Left hindlimb (tissue), 1 donor: Measurements from ENCODE around the gene FMO1.

ENCODE experiments used
- DNase-seq: peaks from one replicate; pipeline ENCODE4 v3.0.0-alpha.2; 2018

Gene FMO1

DNA sequence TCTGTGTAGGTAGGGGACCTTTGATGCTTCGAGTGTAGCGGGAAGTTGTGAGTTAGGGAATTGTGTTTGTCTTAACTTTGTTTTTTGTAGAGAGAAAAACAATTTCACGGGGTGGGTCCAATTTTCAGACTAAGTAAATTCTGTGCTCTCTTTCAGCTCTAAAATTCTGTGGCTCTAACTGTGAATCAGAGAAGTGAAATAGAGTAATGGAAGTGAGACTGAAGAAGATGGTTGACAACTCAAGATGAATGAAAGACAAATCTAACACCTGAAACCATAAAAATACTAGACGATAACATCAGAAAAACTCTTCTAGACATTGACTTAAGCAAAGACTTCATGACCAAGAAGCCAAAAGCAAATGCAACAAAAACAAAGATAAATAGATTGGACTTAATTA is 4.4 kb upstream of the FMO1 start:
- no peak for DNase-seq

DNA sequence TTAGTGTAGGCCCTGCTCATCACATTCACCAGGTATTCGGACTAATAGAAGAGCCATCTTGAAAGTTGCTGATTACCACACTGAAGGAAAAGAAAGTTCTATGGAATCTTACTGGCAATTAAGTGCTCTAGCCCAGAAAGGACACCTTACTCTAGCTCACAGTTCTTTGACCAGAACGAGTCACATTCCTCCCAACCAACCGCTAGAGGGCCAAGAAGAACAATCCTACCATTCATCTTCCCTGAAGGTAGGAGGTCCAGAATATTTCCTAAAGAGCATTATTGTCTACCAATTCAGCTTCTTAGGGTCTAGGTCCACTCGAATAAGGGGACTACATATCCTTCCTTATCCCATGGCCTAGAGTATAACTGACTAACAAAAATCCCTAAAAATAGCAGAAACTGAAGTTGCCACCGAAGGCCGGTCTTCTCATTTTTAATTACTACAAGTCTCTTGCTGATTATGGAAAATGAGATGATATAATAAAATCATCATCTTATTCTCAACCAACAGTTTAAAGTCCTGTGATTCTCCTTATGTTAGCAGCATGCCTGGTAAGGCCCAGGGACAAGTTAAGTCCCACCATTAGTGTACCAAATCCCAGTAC is 2.7 kb upstream of the FMO1 start:
- no peak for DNase-seq

DNA sequence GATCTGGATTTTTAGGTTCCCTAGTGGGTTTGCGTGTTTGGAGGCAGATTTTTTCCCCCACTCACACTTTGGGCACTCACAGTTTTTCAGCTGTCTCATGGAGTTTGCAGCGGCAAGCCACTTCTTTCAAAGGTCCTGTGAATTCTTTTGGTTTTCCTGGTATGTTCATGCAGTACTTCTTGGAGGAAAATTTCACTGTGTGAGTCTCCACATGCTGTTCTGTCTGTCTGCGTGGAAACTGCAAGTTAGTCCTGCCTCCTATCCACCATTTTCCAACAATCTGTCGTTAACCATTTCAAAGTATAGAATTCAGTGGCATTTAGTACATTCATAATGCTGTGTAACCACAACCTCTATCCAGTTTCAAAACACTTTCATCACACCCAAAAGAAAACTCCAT is 793 bp upstream of the FMO1 start:
- no peak for DNase-seq

DNA sequence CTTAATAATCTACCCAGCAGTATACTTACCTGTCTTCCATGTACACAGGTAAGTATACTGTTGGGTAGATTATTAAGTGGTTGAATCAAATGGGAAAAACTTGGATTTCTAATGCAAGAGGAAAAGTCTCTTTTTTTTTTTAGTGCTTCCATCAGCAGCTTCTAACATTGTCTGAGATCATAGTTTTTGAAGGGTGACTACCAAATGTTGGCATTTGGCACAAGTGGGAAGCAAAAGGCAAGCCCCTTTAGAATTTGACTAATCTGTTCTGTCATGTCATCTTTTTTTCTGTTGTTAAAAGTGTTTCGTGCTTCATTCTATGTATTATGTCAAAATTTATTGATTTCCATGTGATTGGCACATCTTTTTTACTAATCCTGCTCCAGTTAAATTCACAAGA is 547 bp downstream of the FMO1 start:
- no peak for DNase-seq

DNA sequence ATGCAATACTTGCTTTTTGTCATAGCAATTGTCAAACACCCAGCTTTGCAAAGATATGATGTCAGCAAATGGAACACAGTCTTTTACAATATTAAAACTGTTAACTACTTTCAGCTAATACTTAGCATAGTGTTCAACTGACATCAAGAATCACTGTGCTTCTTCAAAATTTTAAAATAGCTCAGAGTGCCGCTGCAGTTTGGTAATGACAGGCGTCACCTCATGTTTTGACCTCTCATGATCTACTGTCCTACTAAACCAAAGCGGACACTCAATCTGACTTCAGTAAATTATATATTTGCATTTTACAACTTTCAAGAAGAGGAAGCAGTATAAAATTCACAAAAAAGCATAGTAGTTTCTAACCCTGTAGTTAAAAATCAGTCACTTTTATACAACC is 2.0 kb downstream of the FMO1 start:
- DNase-seq: no peak

DNA sequence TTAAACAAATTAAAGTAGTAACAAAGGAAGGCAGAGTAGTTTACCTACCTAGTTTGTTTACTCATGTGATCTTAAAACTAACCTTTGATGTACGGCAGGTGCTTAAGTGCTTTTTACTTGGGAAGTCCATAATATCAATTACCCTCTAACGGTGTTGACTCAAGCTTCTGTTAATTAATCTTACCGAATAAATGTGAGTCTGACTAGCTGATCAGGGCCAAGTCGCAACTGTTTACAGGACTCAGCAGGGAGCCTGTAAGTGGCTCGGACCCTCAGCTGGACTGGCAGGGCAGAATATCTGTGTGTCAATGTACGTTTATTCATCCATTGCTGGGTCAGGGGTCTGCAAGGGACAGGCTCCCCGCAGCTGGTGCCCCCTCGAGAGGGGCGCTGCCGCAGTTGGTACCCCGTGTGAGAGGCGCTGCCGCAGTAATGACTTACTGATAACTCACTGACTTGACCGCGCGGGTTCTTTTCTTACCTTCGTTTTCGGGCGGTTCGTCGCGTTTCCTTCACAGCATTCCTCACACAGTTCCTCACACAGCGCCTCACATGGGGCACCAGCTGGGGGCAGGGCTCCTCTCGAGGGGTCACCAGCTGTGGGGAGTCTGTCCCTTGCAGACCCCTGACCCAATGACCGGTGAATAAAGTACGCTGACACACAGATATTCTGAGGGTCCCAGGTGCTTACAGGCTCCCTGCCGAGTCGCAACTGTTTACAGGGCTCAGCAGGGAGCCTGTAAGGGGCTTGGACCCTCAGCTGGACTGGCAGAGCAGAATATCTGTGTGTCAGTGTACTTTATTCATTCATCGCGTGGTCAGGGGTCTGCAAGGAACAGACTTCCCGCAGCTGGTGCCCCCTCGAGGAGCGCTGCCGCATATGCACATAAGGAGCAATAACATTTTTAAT is 3.0 kb downstream of the FMO1 start:
- peak; percentile 58 for DNase-seq

DNA sequence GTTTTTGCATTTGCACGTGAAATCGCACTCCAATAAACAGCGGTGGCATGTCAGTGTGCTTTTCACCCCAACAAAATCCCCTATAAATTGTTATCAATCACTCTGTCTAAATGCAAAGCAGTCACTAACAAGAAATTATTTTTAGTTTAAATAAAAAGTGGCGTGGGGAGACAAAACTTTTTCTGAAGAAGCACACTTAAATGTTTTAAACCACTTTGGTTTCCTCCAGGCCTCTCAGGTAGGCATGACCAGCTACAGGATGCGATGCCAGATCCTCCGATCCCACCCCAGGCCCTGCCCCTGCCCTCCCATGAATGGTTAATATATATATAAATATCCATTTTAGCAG is 3.6 kb downstream of the FMO1 start:
- DNase-seq: no peak

DNA sequence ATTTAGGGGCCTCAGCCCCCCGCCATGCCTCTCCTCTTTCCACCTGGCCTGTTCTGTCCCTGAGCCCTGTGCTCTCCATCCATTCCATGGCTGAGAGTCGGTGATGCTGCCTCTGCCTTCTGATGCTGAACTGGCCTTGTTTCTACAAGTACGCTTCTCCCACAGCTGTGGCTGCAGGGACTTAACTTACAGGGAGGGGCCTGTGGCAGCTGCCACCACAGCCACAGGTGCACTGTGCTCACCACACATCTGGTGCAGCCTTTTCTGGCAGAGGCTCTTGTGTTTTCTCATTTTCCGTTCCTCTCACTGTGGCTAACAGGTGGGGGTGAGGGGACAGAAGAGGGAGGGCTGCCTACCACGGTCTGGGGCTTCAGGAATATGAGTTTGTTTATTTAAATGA is 4.2 kb downstream of the FMO1 start:
- DNase-seq: peak; percentile 54

DNA sequence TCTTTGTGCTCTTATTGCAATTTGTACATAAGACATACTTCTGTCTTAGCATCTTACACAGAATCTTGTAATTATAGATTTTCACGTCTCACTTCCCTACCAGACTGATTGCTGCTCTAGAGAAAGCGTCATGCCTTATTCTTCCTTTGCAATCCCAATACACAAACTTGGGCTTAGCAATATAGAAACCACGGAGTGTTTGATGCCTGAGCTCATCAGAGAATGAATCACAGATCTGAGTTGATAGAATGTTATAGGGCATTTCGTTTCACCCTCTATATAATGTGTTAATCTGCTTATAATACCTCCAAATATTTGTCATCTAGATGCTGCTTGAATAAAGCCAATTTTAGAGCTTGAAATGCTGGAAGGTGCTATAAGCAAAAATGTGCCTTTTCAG is 6.6 kb downstream of the FMO1 start:
- no peak for DNase-seq

DNA sequence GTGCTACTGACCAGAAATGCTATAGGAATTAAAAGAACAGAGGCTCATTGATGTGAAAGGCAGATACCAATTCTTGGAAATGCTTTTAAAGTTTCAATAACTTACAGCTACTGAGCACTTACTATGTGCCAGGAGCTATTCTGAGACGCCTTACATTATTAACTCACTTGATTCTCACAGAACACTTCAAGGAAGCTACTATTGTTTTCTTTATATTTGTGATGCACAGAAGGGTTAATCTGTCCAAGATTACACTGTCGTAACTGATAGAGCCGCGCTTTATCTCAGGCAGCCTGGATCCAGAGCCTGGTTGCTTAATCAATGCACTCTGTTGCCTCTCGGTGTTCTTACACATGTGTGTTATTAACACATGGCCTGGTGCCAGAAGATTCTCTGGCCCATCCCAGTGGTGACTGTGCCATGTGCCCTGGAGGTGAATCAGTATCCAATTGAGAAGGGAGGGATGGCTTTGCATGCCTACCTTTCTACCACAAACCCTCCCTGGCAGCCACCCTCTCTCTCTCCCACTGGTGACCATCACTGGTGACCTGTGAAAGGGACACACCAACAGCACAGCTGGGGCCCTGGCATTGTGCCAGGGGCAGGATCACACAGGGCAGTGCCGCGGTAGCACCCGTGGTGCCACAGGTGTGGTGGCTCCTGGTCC is 8.8 kb downstream of the FMO1 start:
- no peak for DNase-seq

DNA sequence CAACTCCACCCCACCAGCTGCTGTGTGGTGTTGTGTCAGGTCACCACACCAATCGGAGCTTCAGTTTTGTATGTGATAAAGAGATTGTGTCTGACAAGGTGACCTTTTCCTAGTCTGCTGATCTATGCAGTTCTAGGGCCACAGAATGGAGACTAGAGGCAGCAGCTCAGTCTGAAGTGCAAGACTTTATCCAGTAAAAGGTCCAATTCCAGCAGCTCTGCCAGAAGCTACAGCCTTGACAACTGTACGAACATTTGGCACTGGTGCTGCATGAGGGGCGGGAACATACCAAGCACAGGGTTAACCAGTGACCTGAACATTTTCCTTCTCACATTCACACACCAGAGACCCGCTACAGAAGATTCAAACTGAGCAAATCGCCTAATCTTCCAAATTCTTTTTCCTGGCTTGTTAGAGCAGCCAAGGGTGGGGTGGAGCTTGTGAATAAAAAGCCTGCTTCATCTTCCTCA is 9.3 kb downstream of the FMO1 start:
- DNase-seq: peak; percentile 66

DNA sequence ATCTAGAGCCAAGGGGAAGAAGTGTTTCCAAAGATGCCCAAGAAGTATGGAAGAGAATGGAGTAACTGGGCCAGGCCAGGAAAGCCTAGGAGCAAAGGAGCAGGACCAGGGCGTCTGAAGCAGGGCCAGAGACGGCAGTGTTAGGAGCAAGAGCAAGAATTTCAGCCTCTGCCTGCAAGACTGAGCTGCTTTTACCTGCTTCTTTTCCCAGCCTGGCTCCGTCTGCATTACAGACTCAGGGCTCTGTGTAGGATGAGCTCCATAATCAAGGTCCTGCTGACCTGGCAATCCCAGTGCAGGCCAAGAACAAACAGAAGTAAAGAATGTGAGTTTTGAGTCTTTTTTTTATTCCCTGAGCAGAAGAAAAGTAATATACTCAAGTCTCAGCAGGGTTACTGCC is 10.1 kb downstream of the FMO1 start:
- no peak for DNase-seq

DNA sequence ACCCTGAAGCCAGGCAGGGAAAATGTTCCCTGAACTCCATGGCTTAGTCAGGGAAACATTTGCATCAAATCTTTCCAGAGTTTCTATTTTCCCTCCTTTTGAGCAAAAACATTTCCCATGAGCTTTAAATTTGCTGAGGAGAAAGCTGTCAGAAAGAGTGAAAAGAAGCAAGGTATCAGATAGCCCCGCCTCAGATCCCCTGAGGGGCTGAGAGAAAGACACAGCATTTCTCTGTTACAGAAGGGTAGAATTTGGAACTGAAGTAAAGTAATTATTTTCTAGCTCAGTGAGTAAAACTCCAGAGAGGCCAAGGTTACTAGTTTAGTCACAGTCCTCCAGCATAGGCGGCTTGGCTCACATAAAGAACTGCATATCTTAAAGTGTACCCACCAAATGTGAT is 10.6 kb downstream of the FMO1 start:
- DNase-seq: no peak

DNA sequence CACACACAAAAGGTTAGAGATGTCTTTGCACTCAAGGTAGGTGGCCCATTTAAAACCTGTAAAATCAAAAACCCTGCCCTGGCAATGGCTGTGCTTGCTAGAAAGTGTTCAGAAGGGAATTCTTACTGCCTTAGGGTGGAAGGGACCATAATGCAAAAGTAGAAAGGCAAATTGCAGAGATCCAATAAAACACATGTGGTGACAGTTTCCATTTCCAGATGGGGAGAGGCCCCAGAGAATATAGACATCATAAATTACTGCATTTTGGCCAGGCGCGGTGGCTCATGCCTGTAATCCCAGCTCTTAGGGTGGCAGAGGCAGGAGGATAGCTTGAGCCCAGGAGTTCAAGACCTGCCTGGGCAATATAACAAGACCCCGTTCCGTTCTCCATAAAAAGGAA is 13.0 kb downstream of the FMO1 start:
- DNase-seq: no peak

DNA sequence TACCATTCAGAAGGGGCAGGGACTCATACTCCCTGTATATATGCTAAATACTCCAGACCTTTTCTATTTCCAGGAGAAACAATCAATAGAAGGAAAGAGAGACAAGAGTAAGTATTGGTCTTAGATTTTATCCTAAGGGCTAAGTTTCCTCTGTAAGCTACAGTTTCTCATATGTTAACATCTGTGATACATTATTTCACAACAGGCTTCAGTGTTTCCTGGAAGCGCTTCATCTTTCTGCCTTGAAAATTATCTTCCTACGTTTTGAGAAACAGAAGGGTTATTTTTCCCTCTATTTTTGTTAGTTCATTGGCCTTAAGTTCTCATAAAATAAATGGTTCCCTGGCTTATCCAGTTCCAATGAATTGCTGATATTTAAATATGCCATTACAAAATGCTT is 15.6 kb downstream of the FMO1 start:
- DNase-seq: no peak

DNA sequence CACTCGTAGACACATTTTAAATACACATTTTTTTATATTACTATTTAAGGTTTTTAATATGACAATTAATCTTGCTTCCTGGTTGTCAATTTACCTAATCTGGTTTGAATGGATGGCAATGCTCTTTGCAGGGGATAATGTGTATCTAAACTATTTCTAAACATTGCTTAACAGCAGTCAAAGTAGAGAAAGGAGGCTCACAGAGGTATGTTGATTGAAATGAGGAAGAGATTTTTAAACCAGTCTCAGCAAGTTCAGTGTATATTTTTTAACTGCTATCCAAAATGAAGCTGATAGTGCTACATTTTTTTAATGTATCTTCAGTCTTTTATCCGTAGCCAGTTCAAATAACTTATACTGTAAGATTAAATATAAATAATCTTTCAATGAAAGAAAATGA is 17.4 kb downstream of the FMO1 start:
- no peak for DNase-seq

DNA sequence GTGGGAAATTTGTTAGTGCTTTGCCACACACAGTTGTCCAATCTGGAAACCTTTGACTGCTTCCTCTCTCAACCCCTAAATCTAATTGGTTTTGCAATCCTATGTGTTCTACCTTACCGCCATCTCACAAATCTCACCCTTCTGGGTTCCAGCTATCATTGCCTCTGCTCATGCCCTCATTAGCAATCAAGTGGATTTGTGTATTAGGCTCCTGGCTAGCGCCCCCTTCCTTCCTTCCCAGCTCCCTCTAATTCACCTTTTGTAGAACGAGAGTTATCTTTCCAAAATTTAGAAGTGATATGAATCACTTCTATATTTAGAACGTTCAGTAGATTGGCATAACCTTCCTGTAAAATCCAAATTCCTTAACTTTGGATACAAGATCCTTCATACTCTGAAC is 18.6 kb downstream of the FMO1 start:
- DNase-seq: no peak

DNA sequence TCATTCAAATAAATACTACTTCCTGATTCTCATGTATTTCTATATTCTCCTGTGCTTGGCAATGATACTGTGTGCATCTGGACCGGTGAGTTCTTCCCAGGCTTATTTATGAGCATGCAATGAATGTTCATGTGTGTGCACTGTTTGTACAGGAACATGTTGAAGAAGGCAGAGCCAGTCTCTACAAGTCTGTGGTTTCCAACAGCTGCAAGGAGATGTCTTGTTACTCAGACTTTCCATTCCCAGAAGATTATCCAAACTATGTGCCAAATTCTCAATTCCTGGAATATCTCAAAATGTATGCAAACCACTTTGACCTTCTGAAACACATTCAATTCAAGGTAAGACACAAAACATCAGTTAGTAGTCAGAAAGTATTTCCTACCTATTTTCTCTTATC is 19.1 kb downstream of the FMO1 start:
- no peak for DNase-seq

DNA sequence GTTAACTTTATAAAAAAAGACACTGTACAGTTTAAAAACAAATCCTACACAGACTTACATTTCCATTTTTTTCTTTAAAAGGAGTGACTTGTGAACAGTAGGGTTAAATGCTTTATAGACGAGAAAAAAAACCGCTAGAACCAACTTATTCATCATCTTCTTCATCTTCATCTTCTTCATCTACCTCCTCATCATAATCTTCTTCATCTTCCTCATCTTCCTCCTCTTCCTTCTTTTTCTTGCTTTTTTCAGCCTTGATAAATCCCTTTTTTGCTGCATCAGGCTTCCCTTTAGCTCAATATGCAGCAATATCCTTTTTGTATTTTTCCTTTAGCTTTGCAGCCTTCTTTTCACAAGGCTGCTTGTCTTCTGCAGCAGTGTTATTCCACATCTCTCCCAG is 22.5 kb downstream of the FMO1 start:
- DNase-seq: no peak

DNA sequence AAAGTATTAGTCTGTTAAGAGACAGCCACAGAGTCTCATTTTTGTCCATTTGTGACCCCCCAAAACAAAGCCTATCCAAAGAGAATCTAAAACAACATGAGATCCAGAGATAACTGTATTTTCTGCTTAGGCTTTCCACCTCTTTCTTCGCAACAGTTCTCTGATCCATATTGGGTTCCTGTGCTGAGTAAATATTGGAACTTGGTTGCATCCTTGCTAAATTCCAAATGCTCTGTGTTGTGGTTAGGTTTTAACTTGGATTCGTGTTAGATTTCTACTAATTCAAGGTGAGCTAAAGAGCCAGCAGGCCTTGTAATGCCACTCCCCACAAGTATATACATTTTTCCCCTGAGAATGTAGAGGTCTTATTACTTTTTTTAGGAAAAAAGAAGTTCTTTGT is 29.2 kb downstream of the FMO1 start:
- no peak for DNase-seq

DNA sequence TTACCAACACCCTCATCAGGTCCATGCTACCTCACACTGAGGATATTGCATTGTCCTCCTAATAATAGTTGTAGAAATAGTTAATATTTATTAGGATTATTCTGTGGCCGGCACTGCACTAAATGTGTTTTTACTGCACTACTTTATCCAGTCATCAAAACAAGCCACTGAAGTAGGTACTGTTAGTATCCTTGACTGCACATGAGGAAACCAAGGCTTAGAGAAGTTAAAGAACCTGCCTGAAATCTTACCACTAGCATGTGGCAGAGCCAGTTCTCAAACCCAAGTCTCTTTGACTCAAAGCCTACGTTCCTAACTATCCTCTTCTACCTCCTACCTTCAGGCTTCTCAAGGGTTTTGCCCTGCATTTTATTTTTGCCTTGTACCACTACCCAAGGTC is 30.9 kb downstream of the FMO1 start:
- DNase-seq: no peak

DNA sequence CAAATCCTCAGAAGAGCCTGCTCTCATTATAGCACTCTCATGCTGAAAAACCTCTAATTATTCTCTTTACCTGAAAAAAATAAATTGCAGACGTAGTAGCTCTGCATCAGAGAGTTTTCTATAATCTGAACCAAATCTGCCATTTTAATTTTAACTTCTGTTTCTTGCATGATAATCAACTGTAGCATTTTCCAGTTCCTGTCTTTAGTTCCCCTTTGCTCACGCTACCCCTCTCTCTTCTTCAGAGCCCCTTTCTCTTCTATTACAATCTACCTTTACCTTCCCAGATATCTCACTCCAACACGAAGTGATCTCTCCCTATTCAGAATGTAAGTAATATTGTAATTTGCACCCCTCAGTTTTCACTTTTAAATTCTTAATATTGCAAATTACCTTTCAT is 31.4 kb downstream of the FMO1 start:
- no peak for DNase-seq

DNA sequence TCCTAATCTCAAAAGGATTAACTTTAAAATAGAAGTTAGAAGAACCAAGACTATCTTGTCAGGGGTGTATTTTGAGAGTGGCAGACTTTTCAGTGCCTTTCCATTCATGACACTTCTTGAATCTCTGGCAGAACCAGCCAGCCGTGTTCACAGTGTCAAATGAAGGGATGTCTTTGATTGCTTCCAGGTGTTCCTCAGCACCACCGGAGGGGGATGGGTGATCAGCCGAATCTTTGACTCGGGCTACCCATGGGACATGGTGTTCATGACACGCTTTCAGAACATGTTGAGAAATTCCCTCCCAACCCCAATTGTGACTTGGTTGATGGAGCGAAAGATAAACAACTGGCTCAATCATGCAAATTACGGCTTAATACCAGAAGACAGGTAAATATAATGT is 32.3 kb downstream of the FMO1 start:
- DNase-seq: no peak

DNA sequence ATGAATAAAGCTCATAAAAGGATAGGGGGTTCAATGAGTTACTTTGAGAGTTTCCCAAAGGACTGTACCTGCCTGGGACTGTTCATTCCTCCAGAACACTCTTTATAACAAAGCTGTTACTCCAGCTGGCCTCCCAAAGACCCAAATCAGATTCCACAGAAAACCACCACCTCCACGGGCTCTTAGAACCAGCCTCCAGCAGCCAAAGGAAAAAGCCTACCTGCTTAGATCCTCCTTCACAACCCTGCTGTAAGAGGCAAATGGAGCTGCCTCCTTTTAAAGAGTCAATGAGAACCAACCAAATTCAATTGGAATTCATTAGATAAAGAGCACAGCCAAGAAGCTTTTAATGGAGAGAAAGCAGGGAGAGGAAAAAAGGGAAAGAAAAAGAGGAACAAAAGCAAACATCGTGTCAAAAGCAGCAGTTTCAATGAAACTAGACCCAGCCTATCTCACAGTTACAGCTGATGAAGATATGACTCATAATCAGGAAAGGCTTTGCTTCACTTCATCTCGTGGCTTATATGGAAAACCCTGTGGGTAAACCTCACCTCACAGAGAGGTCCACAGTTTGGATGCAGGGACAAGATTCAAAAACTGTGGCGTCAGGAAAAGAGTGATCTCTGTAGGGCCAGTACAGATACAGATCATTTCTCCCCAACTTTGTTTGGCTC is 37.9 kb downstream of the FMO1 start:
- no peak for DNase-seq
